ENCODE data around the gene FOXP1.

DNA sequence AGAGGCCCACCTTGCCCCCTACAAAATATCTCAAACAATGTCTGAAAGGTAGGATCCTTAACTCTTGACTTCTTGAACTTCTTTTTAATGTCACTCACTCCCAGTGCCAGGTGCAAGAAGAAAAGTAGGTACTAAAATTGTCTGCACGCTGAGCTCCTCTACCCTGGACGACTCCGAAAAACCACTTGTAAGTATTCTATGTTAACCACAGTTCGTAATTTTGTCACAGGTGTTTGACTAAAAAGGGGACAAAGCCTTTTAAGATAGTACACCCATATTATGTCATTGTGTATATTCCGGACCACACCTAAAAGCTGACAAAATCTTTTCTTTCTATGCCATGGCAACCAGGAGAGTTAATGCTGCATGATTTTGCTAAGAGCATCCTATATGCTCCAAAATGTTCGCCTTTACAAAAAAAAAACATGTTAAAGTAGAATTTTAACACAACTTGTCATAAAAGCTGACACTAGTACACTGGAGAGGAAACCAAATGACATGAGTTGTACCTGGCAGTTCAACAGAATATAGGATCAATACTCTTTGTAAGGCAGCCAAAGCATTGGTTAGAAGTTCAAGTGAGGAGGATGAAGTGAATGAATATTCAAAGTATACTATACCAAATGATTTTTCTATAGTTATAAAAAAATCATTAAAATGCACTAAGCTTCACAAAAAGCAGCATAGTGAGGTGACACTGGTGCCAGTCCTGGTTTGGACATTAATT is 210.5 kb downstream of the FOXP1 start:
- no peak for TF ChIP-seq EZH2 (IDR thresholded peaks at IDR 0.05; ENCODE audit: borderline replicate concordance, low read length)
- TF ChIP-seq, protein P1, sequence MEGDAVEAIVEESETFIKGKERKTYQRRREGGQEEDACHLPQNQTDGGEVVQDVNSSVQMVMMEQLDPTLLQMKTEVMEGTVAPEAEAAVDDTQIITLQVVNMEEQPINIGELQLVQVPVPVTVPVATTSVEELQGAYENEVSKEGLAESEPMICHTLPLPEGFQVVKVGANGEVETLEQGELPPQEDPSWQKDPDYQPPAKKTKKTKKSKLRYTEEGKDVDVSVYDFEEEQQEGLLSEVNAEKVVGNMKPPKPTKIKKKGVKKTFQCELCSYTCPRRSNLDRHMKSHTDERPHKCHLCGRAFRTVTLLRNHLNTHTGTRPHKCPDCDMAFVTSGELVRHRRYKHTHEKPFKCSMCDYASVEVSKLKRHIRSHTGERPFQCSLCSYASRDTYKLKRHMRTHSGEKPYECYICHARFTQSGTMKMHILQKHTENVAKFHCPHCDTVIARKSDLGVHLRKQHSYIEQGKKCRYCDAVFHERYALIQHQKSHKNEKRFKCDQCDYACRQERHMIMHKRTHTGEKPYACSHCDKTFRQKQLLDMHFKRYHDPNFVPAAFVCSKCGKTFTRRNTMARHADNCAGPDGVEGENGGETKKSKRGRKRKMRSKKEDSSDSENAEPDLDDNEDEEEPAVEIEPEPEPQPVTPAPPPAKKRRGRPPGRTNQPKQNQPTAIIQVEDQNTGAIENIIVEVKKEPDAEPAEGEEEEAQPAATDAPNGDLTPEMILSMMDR (conservative IDR thresholded peaks at IDR 0.05 in 1 of 2, IDR thresholded peaks at IDR 0.05 in 1 of 2; ENCODE audit: extremely low read depth in 1 of 2, insufficient read depth in 1 of 2, low read depth in 1 of 2, low read length in 2 of 2): no peak

All from mammary epithelial cell (primary cell).